RWPE1 (cell line): ENCODE data around the gene ARHGEF3.

ENCODE experiments used
- CTCF ChIA-PET: fragments of 350-600 bp; sonication (Branson Sonifier 250); formaldehyde crosslinking; extraction: SDS; loops from one replicate; lab custom pipeline; 2021; lab: Yijun Ruan, JAX
- POLR2A ChIA-PET: fragments of 400-600 bp; formaldehyde crosslinking; extraction: SDS; loops from one replicate; lab custom pipeline; 2020; ENCODE audit warnings: antibody characterized with exemption; ENCODE audit not compliant: low non-redundant PET; lab: Yijun Ruan, JAX
- DNase-seq: peaks from one replicate; pipeline ENCODE4 v3.0.0; 2012; ENCODE audit warnings: low spot score
- H3K27ac ChIP-seq: fragments of 450-650 bp; 2 replicates; pipeline ENCODE4 v1.5.1; 2017
- TF ChIP-seq, protein P1 (sequence below): fragments of 450-650 bp; conservative IDR thresholded peaks from 2 replicates; pipeline ENCODE4 v1.5.1; 2017; ENCODE audit warnings: low read depth, mild to moderate bottlenecking

ARHGEF3 gene

DNA sequence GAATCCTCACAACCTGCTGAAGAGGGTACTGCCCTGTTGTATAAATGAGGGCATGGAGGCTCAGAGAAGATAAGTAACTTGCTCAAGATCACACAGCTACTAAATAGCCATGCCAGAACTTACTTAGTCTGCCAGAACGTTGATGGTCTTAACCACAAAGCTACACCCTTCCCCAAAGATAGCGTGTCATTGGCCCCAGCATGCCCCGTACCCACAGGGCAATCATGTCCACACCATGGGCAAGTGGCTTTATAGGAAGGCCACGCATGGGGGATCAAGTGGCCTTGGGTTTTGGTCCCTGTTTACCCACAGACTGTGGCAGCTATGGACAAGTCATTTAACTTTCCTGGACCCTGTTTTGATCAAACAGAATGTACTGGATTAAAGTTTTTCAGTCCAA lies 15.9 kb upstream of the ARHGEF3 start:
- no peak for DNase-seq
- H3K27ac ChIP-seq, result no peak overlapping the region
- CTCF ChIA-PET, result interaction anchor here (0.7 kb wide), 1 partner anchor 17 kb away, joined by 3 read pairs; no protein-coding TSS in a partner anchor
- TF ChIP-seq, protein P1, sequence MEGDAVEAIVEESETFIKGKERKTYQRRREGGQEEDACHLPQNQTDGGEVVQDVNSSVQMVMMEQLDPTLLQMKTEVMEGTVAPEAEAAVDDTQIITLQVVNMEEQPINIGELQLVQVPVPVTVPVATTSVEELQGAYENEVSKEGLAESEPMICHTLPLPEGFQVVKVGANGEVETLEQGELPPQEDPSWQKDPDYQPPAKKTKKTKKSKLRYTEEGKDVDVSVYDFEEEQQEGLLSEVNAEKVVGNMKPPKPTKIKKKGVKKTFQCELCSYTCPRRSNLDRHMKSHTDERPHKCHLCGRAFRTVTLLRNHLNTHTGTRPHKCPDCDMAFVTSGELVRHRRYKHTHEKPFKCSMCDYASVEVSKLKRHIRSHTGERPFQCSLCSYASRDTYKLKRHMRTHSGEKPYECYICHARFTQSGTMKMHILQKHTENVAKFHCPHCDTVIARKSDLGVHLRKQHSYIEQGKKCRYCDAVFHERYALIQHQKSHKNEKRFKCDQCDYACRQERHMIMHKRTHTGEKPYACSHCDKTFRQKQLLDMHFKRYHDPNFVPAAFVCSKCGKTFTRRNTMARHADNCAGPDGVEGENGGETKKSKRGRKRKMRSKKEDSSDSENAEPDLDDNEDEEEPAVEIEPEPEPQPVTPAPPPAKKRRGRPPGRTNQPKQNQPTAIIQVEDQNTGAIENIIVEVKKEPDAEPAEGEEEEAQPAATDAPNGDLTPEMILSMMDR, result no peak
- POLR2A ChIA-PET, result no interaction called here

DNA sequence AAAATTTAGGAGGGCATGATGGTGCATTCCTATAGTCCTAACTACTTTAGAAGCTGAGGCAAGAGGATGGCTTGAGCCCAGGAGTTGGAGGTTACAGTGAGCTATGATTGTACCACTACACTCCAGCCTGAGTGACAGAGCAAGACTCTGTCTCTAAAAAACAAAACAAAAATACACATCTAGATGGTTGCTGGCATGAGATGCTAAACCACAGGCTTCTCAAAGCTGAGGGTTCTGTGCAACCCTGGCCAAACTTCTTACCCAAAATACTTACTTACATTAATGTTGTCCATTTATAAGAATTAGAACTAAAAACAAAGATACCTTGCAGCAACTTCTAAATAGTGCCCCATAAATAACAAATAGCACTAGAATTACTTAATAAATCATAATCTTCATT lies 14.3 kb upstream of the ARHGEF3 start:
- H3K27ac ChIP-seq, result no peak overlapping the region
- no peak for DNase-seq
- TF ChIP-seq, protein P1, result no peak
- CTCF ChIA-PET, result interaction anchor here (0.6 kb wide), 1 partner anchor 355 kb away, joined by 4 read pairs; no protein-coding TSS in a partner anchor
- POLR2A ChIA-PET, result no interaction called here

DNA sequence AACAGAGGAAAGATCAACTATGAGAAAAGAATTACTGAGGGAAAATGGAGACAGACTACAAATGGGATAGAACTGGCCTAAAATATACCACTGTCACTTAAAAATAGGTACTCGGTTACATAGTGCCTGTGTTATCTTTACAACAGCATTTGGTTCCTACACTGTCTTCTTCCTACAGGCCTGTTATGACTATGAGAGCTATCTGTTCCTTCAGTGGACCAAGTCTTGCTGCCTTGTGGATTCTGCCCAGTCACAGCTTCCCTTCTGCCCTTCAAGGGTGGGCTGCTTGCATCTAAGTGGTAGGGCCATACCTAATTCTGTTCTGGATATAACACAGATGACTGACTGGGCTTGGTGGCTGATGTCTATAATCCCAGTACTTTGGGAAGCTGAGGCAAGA lies 13.8 kb upstream of the ARHGEF3 start:
- no peak overlapping the region for H3K27ac ChIP-seq
- POLR2A ChIA-PET, result no interaction called here
- DNase-seq, result no peak
- TF ChIP-seq, protein P1, result no peak
- CTCF ChIA-PET, result no interaction called here

DNA sequence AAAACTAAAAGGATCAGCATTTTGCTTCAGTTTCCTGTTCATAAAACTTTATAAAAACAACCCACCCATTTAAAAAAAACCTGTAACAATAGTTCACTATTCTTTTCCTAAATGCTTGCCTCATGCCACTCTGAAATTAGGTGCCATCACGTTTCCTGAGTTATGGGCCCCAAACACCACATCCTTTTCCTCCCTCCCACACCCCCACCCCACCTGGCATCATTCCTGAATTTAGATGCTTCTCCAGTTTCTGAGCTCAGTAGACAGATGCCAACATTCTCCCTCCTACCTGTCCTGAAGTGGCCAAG lies 11.9 kb upstream of the ARHGEF3 start:
- CTCF ChIA-PET, result interaction anchor here (0.6 kb wide), 2 partner anchors 14 to 175 kb away, joined by 3 read pairs; no protein-coding TSS in a partner anchor
- no peak overlapping the region for H3K27ac ChIP-seq
- DNase-seq, result peak; percentile 4
- TF ChIP-seq, protein P1, result no peak
- POLR2A ChIA-PET, result no interaction called here

DNA sequence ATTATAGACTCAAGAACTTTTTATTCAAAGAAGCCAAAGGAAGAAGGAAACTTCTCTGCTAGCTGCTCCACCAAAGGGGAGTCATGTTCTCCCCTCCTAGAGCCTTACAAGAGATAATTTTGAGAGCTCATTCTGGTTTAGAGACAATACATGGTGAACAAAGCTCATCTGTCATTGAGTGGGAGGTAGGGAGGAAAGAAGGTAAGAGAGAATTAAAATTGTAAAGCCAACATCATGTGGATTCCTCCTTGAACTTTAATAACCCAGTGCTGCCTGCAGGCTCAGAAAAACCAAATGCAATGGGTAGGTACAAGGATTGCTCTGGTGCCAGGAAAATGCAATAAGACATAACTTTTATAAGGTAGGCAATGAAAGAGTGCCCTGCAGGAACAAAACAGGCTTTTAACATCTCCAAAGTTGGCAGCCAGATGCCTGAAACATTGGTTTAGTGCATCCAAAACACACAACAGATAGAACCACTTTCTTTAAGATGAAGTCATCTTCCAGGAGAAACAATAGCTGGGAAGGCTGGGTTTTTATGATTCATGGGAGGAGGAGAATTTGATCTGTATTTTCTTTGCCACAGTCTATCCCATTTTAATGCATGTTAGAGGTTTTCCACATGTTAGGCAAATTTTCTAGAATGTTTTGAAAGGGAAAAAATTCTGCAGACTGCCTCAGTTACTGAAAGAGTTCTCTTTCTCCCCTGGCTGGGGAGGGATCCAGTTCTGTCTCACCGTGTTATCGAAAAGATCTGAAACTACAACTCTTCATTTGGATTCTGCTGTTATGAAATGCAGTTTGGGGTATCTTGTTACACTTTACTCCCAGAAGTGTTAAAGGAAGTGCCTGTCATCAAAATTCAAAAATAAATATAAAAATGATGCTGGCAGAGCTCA lies 11.3 kb upstream of the ARHGEF3 start:
- POLR2A ChIA-PET, result no interaction called here
- CTCF ChIA-PET, result interaction anchor here (0.6 to 1.9 kb wide), 3 partner anchors 13 to 176 kb away, joined by 3 to 6 read pairs (median 3); no protein-coding TSS in a partner anchor
- H3K27ac ChIP-seq, result no peak overlapping the region
- peak; percentile 45 for DNase-seq
- TF ChIP-seq, protein P1, result no peak

DNA sequence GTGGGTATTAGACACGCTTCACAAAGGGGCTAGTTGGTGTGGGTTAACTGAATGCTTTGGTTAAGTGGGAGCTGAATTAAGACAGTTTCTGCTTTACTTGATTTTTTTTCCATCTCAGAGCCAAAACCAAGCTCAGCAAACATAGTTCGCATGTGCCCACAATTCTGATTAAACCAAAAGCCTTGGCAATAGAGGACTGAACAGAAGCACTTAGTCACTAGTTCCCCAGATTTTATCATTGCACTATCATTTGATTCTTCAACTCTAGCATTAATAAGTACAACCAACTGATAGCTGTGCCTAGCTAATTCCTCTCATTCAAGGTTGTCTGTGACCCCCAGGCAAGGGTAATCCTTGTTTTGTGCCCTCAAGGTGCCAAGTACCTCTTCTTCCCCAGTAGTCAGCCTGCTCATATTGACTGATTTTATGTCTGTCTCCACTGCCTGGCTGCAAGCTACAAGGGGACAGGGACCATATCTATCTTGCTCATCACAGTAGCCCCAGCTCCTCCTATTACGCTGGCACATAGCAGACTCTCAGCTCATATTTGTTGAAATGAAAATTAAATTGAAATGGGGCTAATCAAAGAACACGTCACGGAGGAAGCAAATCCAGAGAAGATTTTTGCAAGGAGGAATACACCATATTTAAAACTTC lies 9.9 kb upstream of the ARHGEF3 start:
- ChIA-PET CTCF (interaction anchor here (0.5 to 1.9 kb wide), 4 partner anchors 10 to 177 kb away, joined by 3 to 6 read pairs (median 4); partner anchors contain the start of gene ARHGEF3), POLR2A (no interaction called here)

More for the DNA sequence above, 9.9 kb upstream of the ARHGEF3 start:
- no peak overlapping the region for H3K27ac ChIP-seq
- TF ChIP-seq, protein P1, result no peak
- DNase-seq, result no peak
